Loucy (cell line): ENCODE measurements around the gene LENG9.

ENCODE experiments used
- H2AFZ ChIP-seq: fragments of 200-600 bp; sonication (generic); 2 replicates; pipeline ENCODE4 v1.6.0; 2016; ENCODE audit warnings: antibody characterized with exemption, mild to moderate bottlenecking, low read length, moderate library complexity
- H3F3A ChIP-seq: fragments of 200-600 bp; 2 replicates; pipeline ENCODE4 v1.6.0; 2016; ENCODE audit warnings: antibody characterized with exemption, low read depth, mild to moderate bottlenecking
- H3K27me3 ChIP-seq: fragments of 200-600 bp; sonication (generic); 2 replicates; pipeline ENCODE4 v1.6.1; 2014; ENCODE audit warnings: low read length, mild to moderate bottlenecking; ENCODE audit not compliant: insufficient read depth, poor library complexity, severe bottlenecking
- H3K36me3 ChIP-seq: fragments of 200-600 bp; sonication (generic); 2 replicates; pipeline ENCODE4 v1.6.1; 2016; ENCODE audit warnings: low read length; ENCODE audit not compliant: insufficient read depth
- H3K4me1 ChIP-seq: fragments of 200-600 bp; sonication (generic); 2 replicates; pipeline ENCODE4 v1.5.1; 2014; ENCODE audit warnings: low read length, mild to moderate bottlenecking; ENCODE audit not compliant: insufficient read depth, poor library complexity, severe bottlenecking
- H3K4me2 ChIP-seq: fragments of 200-600 bp; sonication (generic); 2 replicates; pipeline ENCODE4 v1.6.0; 2014; ENCODE audit warnings: antibody characterized with exemption, low read length, low read depth, mild to moderate bottlenecking; ENCODE audit not compliant: poor library complexity, severe bottlenecking
- H3K4me3 ChIP-seq: fragments of 200-600 bp; sonication (generic); 2 replicates; pipeline ENCODE4 v1.5.1; 2014; ENCODE audit warnings: low read length, mild to moderate bottlenecking, mixed read lengths; ENCODE audit not compliant: poor library complexity, severe bottlenecking
- H3K79me2 ChIP-seq: fragments of 200-600 bp; sonication (generic); 2 replicates; pipeline ENCODE4 v1.6.1; 2014; ENCODE audit warnings: low read length; ENCODE audit not compliant: insufficient read depth
- H3K9ac ChIP-seq: fragments of 200-600 bp; sonication (generic); 2 replicates; pipeline ENCODE4 v1.6.0; 2014; ENCODE audit warnings: mild to moderate bottlenecking, low read depth, low read length, moderate library complexity; ENCODE audit not compliant: poor library complexity, severe bottlenecking
- H3K9me2 ChIP-seq: fragments of 200-600 bp; sonication (generic); replicated peaks from 2 replicates; pipeline ENCODE4 v1.6.1; 2016; ENCODE audit warnings: low read depth, low read length, mixed read lengths
- H3K9me3 ChIP-seq: fragments of 200-600 bp; sonication (generic); 2 replicates; pipeline ENCODE4 v1.6.1; 2014; ENCODE audit warnings: mild to moderate bottlenecking, antibody characterized with exemption, low read length, low read depth; ENCODE audit not compliant: insufficient read depth
- H4K20me1 ChIP-seq: fragments of 200-600 bp; sonication (generic); 2 replicates; pipeline ENCODE4 v1.6.0; 2014; ENCODE audit warnings: antibody characterized with exemption, low read length, mild to moderate bottlenecking; ENCODE audit not compliant: insufficient read depth, poor library complexity, severe bottlenecking
- EZH2phosphoT487 ChIP-seq: fragments of 200-600 bp; IDR thresholded peaks from 2 replicates; pipeline ENCODE4 v1.6.1; 2018; ENCODE audit warnings: antibody characterized with exemption, mild to moderate bottlenecking, moderate library complexity, borderline replicate concordance
- TF ChIP-seq, protein P1 (sequence below): fragments of 200-600 bp; sonication (generic); conservative IDR thresholded peaks from 2 replicates; pipeline ENCODE4 v1.5.1; 2014; ENCODE audit warnings: mild to moderate bottlenecking, antibody characterized with exemption, low read length

LENG9 gene

DNA sequence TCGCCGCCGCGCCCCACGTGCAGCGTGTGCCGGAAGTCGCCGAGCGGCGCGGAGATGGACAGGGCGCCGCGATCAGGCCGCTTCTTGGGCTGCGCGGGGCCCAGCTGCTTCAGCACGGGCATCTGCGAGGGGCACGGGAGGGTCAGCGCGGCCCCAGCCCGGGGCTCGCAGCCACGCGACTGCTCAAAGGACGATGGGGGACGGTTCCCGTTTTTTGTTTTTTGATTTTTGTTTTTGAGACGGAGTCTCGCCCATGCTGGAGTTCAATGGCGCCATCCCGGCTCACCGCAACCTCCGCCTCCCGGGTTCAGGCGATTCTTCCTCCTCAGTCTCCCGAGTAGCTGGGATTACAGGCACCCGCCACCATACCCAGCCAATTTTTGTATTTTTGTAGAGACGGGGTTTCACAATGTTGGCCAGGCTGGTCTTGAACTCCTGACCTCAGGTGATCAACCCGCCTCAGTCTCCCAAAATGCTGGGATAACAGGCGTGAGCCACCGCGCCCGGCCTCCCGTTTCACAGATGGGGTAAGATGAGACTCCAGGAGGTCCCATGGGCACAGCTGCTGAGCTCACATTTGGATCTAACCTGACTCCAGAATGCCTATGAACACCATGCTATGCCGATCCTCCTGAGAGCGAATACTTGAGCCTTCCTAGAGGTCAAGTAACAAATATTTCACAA lies 2.0 kb upstream of the LENG9 start:
- H2AFZ ChIP-seq: no peak overlapping the region
- peaks cover 5% of the 10 kb centered on the region; the same call in 1 of the 2 replicates for H3F3A ChIP-seq
- peaks cover 9% of the 10 kb centered on the region; the same call in 1 of the 2 replicates for H3K36me3 ChIP-seq
- peaks cover 8% of the 10 kb centered on the region for H3K4me1 ChIP-seq
- no peak overlapping the region for H3K9ac ChIP-seq
- H4K20me1 ChIP-seq: peaks cover 5% of the 10 kb centered on the region
- H3K9me3 ChIP-seq: no peaks in the 10 kb centered on the region
- H3K79me2 ChIP-seq: no peaks in the 10 kb centered on the region
- TF ChIP-seq, protein P1, sequence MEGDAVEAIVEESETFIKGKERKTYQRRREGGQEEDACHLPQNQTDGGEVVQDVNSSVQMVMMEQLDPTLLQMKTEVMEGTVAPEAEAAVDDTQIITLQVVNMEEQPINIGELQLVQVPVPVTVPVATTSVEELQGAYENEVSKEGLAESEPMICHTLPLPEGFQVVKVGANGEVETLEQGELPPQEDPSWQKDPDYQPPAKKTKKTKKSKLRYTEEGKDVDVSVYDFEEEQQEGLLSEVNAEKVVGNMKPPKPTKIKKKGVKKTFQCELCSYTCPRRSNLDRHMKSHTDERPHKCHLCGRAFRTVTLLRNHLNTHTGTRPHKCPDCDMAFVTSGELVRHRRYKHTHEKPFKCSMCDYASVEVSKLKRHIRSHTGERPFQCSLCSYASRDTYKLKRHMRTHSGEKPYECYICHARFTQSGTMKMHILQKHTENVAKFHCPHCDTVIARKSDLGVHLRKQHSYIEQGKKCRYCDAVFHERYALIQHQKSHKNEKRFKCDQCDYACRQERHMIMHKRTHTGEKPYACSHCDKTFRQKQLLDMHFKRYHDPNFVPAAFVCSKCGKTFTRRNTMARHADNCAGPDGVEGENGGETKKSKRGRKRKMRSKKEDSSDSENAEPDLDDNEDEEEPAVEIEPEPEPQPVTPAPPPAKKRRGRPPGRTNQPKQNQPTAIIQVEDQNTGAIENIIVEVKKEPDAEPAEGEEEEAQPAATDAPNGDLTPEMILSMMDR: no peak
- TF ChIP-seq EZH2phosphoT487: no peak
- H3K4me2 ChIP-seq: no peak overlapping the region
- H3K4me3 ChIP-seq: no peak overlapping the region
- H3K9me2 ChIP-seq: no peaks in the 10 kb centered on the region
- no peaks in the 10 kb centered on the region for H3K27me3 ChIP-seq

DNA sequence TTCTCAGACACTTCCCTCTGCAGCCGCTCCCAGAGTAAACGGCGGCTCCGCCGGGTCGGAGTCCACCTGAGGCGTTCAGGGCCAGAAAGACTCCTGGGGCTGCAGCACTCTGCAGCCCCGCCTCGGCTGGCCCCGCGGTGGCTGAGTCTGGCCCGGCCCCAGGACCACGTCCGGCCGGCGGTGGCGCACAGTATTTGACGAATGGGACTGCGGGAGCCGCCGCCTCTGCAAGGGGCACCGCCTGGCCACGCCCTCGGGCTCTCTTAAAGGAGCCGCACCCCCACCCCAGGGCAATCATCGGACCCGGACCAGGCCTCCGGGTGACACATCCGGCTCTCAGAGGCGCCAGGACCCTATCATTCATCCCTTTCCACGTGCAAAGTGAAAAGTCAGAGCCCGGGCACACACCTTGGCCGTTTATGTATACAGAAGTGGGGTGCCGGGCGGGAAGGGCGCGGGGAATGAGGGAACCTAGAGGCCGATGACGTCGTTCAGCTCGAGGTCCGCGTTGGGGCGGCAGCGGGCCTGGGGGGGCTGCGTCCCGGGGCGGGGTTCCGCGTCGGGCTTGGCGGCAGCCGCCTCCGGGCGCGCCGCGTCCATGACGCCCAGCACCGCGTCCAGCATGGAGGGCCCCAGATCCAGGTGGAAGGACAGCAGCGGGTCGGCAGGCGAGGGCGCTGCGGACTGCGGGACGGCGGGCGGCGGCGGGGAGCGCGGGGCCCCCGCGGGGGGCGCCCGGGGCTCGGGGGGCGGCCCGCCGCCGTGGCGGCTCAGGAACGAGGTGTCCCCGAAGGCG lies 1.2 kb upstream of the LENG9 start:
- Histone ChIP-seq H3K79me2 (no peaks in the 10 kb centered on the region), H3F3A (peaks cover 5% of the 10 kb centered on the region; the same call in 1 of the 2 replicates), H3K9ac (peak overlapping the region; percentile 83), H4K20me1 (peaks cover 11% of the 10 kb centered on the region), H3K4me1 (peaks cover 8% of the 10 kb centered on the region), H3K9me3 (no peaks in the 10 kb centered on the region), H3K27me3 (no peaks in the 10 kb centered on the region), H3K9me2 (no peaks in the 10 kb centered on the region), H3K36me3 (peaks cover 13% of the 10 kb centered on the region; the same call in 1 of the 2 replicates), H2AFZ (peak overlapping the region; percentile 97), H3K4me3 (peak overlapping the region; percentile 100), H3K4me2 (peak overlapping the region; percentile 100)
- TF ChIP-seq, protein P1: no peak
- no peak for TF ChIP-seq EZH2phosphoT487

DNA sequence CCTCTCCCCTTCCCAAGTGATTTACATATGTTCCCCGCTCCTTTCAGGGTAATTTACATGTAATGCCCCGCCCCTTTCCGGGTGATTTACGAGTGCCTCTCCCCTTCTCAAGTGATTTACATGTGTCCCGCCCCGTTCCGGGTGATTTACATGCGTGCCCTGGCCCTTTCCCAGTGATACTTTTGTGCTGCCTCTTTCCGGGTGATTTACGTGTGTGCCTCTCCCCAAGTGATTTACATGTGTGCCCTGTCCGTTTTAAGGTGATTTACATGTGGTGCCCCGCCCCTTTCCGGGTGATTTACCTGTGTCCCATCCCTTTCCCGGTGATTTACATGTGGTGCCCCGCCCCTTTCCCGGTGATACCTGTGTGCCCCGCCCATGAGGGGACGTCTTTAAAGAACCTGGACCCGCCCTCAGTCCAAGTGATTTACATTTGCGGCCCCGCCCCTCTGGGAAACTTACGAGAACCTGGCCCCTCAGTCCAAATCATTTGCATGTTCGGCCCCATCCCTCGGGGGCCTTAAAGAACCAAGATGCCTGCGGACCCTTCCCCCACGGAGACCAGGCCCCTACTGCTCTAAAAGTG lies 559 bp upstream of the LENG9 start:
- H3K4me3 ChIP-seq: peak overlapping the region; percentile 100
- H3K79me2 ChIP-seq: no peaks in the 10 kb centered on the region
- peak overlapping the region; percentile 97 for H2AFZ ChIP-seq
- peaks cover 5% of the 10 kb centered on the region; the same call in 1 of the 2 replicates for H3F3A ChIP-seq
- peaks cover 8% of the 10 kb centered on the region for H3K4me1 ChIP-seq
- no peaks in the 10 kb centered on the region for H3K27me3 ChIP-seq
- no peaks in the 10 kb centered on the region for H3K9me2 ChIP-seq
- H4K20me1 ChIP-seq: peaks cover 18% of the 10 kb centered on the region
- peak overlapping the region; percentile 83 for H3K9ac ChIP-seq
- H3K9me3 ChIP-seq: no peaks in the 10 kb centered on the region
- no peak for TF ChIP-seq EZH2phosphoT487
- TF ChIP-seq, protein P1: no peak
- H3K36me3 ChIP-seq: peaks cover 20% of the 10 kb centered on the region; the same call in 1 of the 2 replicates
- peak overlapping the region; percentile 100 for H3K4me2 ChIP-seq
